Measurements from ENCODE around the gene ZNF24. TPM values are rescaled to one million over a fixed set of nuclear protein-coding genes. Genes with fewer than 3 reads are reported as not detected.

ZNF24 gene
- total RNA-seq, 1 donor from 2014 or later, result 64.1 TPM

DNA sequence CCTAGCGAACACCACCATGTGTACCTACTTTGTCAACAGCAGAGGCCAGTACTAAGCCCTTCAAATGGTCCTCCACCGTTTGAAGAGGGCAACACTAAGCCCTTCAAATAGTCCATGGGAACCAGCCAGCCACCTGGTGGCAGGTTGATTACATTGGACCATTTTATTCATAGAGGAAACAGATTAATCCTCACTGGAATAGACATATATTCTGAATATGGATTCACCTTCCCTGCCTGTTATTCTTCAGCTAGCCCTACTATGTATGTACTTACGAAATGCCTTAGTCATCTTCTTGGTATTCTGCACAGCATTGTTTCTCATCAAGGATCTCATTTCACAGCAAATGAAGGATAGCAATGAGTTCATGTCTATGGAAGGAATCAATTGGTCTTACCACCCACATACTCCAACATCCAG is 42.9 kb upstream of the ZNF24 start:
- Mint-ChIP-seq H3K27me3 (peaks cover 45% of the 10 kb centered on the region), H3K4me1 (ENCODE audit: unreplicated experiment) (no peaks in the 10 kb centered on the region), H3K27ac (no peak overlapping the region), H3K36me3 (no peaks in the 10 kb centered on the region), H3K9me3 (no peaks in the 10 kb centered on the region), H3K4me3 (no peak overlapping the region)
- no peak for DNase-seq (ENCODE audit: extremely low spot score, unreplicated experiment)
- TF ChIP-seq, protein P1, sequence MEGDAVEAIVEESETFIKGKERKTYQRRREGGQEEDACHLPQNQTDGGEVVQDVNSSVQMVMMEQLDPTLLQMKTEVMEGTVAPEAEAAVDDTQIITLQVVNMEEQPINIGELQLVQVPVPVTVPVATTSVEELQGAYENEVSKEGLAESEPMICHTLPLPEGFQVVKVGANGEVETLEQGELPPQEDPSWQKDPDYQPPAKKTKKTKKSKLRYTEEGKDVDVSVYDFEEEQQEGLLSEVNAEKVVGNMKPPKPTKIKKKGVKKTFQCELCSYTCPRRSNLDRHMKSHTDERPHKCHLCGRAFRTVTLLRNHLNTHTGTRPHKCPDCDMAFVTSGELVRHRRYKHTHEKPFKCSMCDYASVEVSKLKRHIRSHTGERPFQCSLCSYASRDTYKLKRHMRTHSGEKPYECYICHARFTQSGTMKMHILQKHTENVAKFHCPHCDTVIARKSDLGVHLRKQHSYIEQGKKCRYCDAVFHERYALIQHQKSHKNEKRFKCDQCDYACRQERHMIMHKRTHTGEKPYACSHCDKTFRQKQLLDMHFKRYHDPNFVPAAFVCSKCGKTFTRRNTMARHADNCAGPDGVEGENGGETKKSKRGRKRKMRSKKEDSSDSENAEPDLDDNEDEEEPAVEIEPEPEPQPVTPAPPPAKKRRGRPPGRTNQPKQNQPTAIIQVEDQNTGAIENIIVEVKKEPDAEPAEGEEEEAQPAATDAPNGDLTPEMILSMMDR (conservative IDR thresholded peaks at IDR 0.05), result no peak

DNA sequence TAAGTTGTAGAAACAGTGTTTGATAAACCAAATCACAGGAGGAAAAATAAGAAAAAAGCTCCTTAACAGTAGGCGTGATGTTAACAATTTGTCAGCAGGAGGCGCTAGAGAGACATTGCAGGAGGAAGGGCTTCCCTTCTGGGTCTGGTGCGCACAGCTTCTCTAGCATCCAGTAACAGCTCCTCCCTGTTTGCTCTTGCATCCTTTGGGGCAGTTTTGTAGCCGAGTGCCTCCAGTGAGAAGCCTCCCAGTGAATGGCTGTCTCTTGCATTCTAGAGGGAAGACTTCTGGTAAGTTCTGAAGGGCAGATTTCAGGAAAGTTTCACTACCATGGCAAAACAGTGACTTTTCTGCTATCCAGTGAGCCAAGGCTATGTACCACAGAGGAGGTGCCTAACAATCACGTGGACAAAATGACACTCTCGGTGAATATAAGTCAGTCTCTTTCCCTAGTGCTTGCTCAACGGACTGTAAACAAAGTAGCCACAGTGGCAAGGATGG is 42.4 kb upstream of the ZNF24 start:
- H3K27me3 Mint-ChIP-seq, result peaks cover 45% of the 10 kb centered on the region
- no peak for DNase-seq (ENCODE audit: extremely low spot score, unreplicated experiment)
- H3K4me3 Mint-ChIP-seq, result no peak overlapping the region
- H3K36me3 Mint-ChIP-seq, result no peaks in the 10 kb centered on the region
- H3K27ac Mint-ChIP-seq, result no peak overlapping the region
- no peaks in the 10 kb centered on the region for H3K4me1 Mint-ChIP-seq (ENCODE audit: unreplicated experiment)
- TF ChIP-seq, protein P1 (conservative IDR thresholded peaks at IDR 0.05), result peak; percentile 94
- no peaks in the 10 kb centered on the region for H3K9me3 Mint-ChIP-seq

DNA sequence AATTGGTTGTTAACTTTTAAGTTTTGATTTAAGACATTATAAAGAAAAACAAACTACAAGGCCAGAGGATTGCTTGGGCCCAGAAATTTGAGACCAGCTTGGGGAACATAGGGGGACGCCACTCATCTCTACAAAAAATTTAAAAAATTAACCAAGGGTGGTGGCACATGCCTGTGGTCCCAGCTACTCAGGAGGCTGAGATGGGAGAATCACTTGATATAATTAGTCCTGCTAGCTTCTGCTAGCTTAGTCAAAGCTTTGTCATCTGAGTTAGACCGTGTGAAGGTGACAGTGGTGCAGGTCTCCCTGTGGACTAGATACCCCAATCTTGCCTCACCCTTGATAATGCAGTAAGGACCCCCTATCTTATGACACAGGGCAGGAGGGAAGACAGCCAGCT is 38.9 kb upstream of the ZNF24 start:
- Mint-ChIP-seq H3K4me1 (ENCODE audit: unreplicated experiment) (no peaks in the 10 kb centered on the region), H3K9me3 (no peaks in the 10 kb centered on the region), H3K27me3 (peaks cover 42% of the 10 kb centered on the region), H3K27ac (no peak overlapping the region), H3K4me3 (no peak overlapping the region), H3K36me3 (no peaks in the 10 kb centered on the region)
- no peak for DNase-seq (ENCODE audit: extremely low spot score, unreplicated experiment)
- TF ChIP-seq, protein P1 (conservative IDR thresholded peaks at IDR 0.05), result no peak

DNA sequence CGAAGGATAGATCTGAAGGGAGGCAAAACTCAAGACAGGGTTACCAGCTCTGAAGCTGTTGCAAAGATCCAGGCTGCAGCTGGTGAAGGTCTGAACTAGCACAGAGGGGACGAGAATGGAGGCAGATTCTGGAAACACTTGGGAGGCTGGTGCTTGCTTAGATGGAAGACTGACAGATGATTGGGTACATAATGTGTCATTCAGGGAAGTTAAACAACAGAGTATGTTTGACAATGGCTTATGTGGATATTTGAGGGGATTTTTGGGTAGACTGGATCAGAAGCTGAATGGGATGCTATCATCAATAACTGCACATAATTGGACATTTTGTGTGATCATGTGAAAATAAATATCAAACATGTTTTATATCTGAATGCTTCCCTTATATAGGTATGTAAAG is 35.2 kb upstream of the ZNF24 start:
- DNase-seq (ENCODE audit: extremely low spot score, unreplicated experiment), result no peak
- Mint-ChIP-seq H3K36me3 (no peaks in the 10 kb centered on the region), H3K4me1 (ENCODE audit: unreplicated experiment) (no peaks in the 10 kb centered on the region), H3K27me3 (peaks cover 37% of the 10 kb centered on the region), H3K4me3 (peak overlapping the region; percentile 14), H3K9me3 (no peaks in the 10 kb centered on the region), H3K27ac (no peak overlapping the region)
- TF ChIP-seq, protein P1 (conservative IDR thresholded peaks at IDR 0.05), result no peak

DNA sequence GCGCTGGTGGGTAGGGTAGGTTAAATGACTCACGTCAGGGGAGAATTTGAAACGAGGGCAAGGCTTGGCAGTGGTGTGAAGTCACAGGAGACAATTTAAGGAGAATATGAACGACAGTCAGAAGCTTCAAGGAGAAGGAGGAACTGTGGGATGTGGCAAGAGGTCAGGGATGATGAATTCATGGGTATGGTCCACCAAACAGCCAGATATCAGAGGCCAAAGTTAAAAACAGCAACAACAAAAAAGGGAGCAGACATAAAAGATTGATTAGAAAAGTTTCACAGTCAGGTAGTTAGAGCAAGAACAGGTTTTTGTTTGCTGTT is 34.3 kb upstream of the ZNF24 start:
- no peak overlapping the region for H3K4me3 Mint-ChIP-seq
- peaks cover 31% of the 10 kb centered on the region for H3K27me3 Mint-ChIP-seq
- no peak for DNase-seq (ENCODE audit: extremely low spot score, unreplicated experiment)
- no peaks in the 10 kb centered on the region for H3K36me3 Mint-ChIP-seq
- H3K27ac Mint-ChIP-seq, result no peak overlapping the region
- TF ChIP-seq, protein P1 (conservative IDR thresholded peaks at IDR 0.05), result no peak
- H3K4me1 Mint-ChIP-seq (ENCODE audit: unreplicated experiment), result no peaks in the 10 kb centered on the region
- H3K9me3 Mint-ChIP-seq, result no peaks in the 10 kb centered on the region

All from type B pancreatic cell (in vitro differentiated cells).